OCI-LY7 (cell line): Measurements from ENCODE around the gene SACM1L.

Experiments used
- EZH2phosphoT487 ChIP-seq: fragments of 200-600 bp; sonication (generic); IDR thresholded peaks from 2 replicates; pipeline ENCODE4 v1.6.1; 2018; ENCODE audit warnings: low read depth, borderline replicate concordance, mild to moderate bottlenecking, mixed run types, antibody characterized with exemption, low read length, moderate library complexity, mixed read lengths
- TF ChIP-seq, protein P1 (sequence below): fragments of 200-600 bp; sonication (generic); conservative IDR thresholded peaks from 2 replicates; pipeline ENCODE4 v1.5.1; 2014; ENCODE audit warnings: mild to moderate bottlenecking, antibody characterized with exemption, low read length, moderate library complexity, mixed read lengths

DNA sequence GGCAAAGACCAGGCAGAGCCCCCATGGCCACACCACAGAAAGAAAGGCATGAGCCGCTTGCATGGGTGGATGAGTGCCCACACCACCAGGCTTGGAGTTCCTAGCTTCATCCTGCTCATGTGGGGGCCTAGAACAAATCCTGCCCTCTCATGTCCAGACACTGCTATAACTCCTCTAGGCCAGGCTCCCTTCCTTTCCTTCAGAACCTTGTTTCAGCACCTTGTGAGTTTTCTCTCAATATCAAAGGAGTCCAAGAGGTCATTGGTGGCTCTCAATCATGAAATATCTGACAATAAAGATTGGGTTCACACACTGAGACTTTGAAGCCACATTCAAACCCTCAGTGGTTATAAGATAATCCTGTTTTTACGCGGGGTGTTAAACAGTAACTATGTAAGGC is 94.5 kb downstream of the SACM1L start:
- TF ChIP-seq, protein P1, sequence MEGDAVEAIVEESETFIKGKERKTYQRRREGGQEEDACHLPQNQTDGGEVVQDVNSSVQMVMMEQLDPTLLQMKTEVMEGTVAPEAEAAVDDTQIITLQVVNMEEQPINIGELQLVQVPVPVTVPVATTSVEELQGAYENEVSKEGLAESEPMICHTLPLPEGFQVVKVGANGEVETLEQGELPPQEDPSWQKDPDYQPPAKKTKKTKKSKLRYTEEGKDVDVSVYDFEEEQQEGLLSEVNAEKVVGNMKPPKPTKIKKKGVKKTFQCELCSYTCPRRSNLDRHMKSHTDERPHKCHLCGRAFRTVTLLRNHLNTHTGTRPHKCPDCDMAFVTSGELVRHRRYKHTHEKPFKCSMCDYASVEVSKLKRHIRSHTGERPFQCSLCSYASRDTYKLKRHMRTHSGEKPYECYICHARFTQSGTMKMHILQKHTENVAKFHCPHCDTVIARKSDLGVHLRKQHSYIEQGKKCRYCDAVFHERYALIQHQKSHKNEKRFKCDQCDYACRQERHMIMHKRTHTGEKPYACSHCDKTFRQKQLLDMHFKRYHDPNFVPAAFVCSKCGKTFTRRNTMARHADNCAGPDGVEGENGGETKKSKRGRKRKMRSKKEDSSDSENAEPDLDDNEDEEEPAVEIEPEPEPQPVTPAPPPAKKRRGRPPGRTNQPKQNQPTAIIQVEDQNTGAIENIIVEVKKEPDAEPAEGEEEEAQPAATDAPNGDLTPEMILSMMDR: no peak
- TF ChIP-seq EZH2phosphoT487: no peak
